ENCODE data around the gene SPCS3. TPM values are rescaled to one million over a fixed set of nuclear protein-coding genes. Genes with fewer than 3 reads are reported as not detected.

SPCS3 gene
- 47.5 TPM for polyA plus RNA-seq (2013, experiment 1 of 2)
- polyA plus RNA-seq (2013, experiment 2 of 2), result 49.2 TPM

DNA sequence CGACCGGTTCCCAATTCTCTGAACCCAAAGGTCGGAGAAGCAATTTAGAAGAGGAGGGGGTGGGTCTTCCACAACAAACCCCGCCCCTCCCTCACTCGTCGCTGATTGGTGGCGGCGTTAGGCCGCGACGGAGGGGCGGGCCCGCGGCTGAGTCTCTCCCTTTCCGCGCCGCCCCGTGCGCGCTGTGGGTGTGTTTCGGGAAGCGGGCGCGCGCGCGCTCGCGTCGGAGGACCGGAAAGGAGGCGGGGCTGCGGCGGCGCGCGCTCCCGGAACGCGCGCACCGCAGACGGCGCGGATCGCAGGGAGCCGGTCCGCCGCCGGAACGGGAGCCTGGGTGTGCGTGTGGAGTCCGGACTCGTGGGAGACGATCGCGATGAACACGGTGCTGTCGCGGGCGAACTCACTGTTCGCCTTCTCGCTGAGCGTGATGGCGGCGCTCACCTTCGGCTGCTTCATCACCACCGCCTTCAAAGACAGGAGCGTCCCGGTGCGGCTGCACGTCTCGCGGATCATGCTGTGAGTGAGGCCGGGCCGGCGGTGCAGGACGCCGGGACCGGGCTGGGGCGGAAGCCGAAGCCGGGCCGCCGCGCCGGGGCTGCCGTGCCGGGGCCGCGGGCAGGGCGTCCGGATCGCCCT, at the start of gene SPCS3:
SPCS3 (plus strand) TSS at position 263 of the 636 bp plus-strand sequence; CDS start at position 374, 111 bp downstream.
- Histone ChIP-seq H2BK5ac (ENCODE audit: low read length) (peak within 1 kb of the TSS; percentile 95), H3K27me3 (ENCODE audit: control insufficient read depth in 3 of 3, insufficient read depth in 3 of 3, low read depth in 1 of 3, low read length in 3 of 3) (no peaks in the 10 kb centered on the region), H3K9ac (ENCODE audit: low read depth, low read length, poor library complexity) (peak within 1 kb of the TSS; percentile 100), H3K4me1 (ENCODE audit: control insufficient read depth in 2 of 2, insufficient read depth in 1 of 2, low read depth in 1 of 2, low read length in 2 of 2) (peaks cover 0 to 18% of the 10 kb centered on the region in 2 donors), H3K14ac (ENCODE audit: low read length) (peak within 1 kb of the TSS; percentile 97), H2AK5ac (ENCODE audit: low read depth, low read length) (no peak within 1 kb of the TSS), H3K4me2 (ENCODE audit: insufficient read depth, low read length, poor library complexity, severe bottlenecking) (peak within 1 kb of the TSS; percentile 65), H3K4me3 (ENCODE audit: low read length in 2 of 2) (peak within 1 kb of the TSS; percentile 97 to 99), H2BK15ac (ENCODE audit: low read length) (peak within 1 kb of the TSS; percentile 95), H2BK12ac (ENCODE audit: low read length) (no peak within 1 kb of the TSS), H3K18ac (ENCODE audit: low read length) (peak within 1 kb of the TSS; percentile 99), H3K9me3 (replicated peaks in 1 of 2; ENCODE audit: control insufficient read depth in 2 of 2, insufficient read depth in 1 of 2, low read depth in 1 of 2, low read length in 2 of 2) (no peaks in the 10 kb centered on the region), H3K23ac (ENCODE audit: low read depth, low read length, poor library complexity) (peak within 1 kb of the TSS; percentile 100), H3K4ac (ENCODE audit: low read length) (no peak within 1 kb of the TSS), H3K36me3 (replicated peaks in 1 of 2; ENCODE audit: control insufficient read depth in 2 of 2, insufficient read depth in 2 of 2, low read length in 2 of 2) (peaks cover 0 to 7% of the 10 kb centered on the region in 2 donors), H2BK120ac (ENCODE audit: low read depth, low read length) (no peak within 1 kb of the TSS), H3K27ac (replicated peaks; ENCODE audit: low read length) (peak within 1 kb of the TSS; percentile 89), H4K91ac (ENCODE audit: low read depth, low read length, poor library complexity) (no peak within 1 kb of the TSS), H2AFZ (ENCODE audit: low read length) (peak within 1 kb of the TSS; percentile 94), H4K8ac (ENCODE audit: low read depth, low read length) (no peak within 1 kb of the TSS), H3K79me1 (ENCODE audit: low read depth, low read length) (peaks cover 3% of the 10 kb centered on the region)
- no CpG with 5 or more reads among the region's 94 CpGs for WGBS, 2 donors (ENCODE audit: extremely low coverage in 2 of 2, insufficient read length in 2 of 2, insufficient replicate concordance in 1 of 2)
- peak; percentile 93 for DNase-seq (ENCODE audit: low spot score)

DNA sequence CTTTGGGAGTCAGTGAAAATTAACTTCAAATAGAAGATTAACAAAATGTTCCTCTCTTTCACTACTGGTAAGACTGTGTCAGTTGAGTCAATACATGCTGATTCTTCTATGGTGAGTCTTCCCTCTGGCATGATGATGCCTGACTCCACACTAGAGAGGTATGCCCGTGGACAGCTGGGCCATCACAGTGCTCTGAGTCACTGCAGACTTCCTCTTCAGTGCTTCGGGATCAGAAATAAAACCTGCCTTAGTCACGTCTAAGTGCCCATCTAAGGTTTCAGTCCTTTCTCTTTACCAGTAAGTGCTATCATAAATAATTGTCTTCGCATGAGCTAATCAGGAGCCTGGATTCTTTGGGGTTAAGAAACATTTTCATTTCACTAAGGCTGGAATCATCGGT, 49.1 kb upstream of the SPCS3 start:
- Histone ChIP-seq H3K9ac (ENCODE audit: low read depth, low read length, poor library complexity) (no peak overlapping the region), H2AK5ac (ENCODE audit: low read depth, low read length) (no peak overlapping the region), H2BK12ac (ENCODE audit: low read length) (no peak overlapping the region), H3K27ac (replicated peaks; ENCODE audit: low read length) (no peak overlapping the region), H2BK15ac (ENCODE audit: low read length) (no peak overlapping the region), H3K9me3 (replicated peaks in 1 of 2; ENCODE audit: control insufficient read depth in 2 of 2, insufficient read depth in 1 of 2, low read depth in 1 of 2, low read length in 2 of 2) (no peaks in the 10 kb centered on the region), H4K8ac (ENCODE audit: low read depth, low read length) (no peak overlapping the region), H4K91ac (ENCODE audit: low read depth, low read length, poor library complexity) (no peak overlapping the region), H3K23ac (ENCODE audit: low read depth, low read length, poor library complexity) (no peak overlapping the region), H3K4ac (ENCODE audit: low read length) (no peak overlapping the region), H3K4me1 (ENCODE audit: control insufficient read depth in 2 of 2, insufficient read depth in 1 of 2, low read depth in 1 of 2, low read length in 2 of 2) (no peaks in the 10 kb centered on the region), H3K4me3 (ENCODE audit: low read length in 2 of 2) (no peak overlapping the region), H2BK120ac (ENCODE audit: low read depth, low read length) (no peak overlapping the region), H3K27me3 (ENCODE audit: control insufficient read depth in 3 of 3, insufficient read depth in 3 of 3, low read depth in 1 of 3, low read length in 3 of 3) (no peaks in the 10 kb centered on the region), H2AFZ (ENCODE audit: low read length) (peak overlapping the region; percentile 70), H3K36me3 (replicated peaks in 1 of 2; ENCODE audit: control insufficient read depth in 2 of 2, insufficient read depth in 2 of 2, low read length in 2 of 2) (no peaks in the 10 kb centered on the region), H3K14ac (ENCODE audit: low read length) (no peak overlapping the region), H3K4me2 (ENCODE audit: insufficient read depth, low read length, poor library complexity, severe bottlenecking) (no peak overlapping the region), H2BK5ac (ENCODE audit: low read length) (no peak overlapping the region), H3K18ac (ENCODE audit: low read length) (no peak overlapping the region), H3K79me1 (ENCODE audit: low read depth, low read length) (no peaks in the 10 kb centered on the region)
- WGBS, 2 donors (ENCODE audit: extremely low coverage in 2 of 2, insufficient read length in 2 of 2, insufficient replicate concordance in 1 of 2), result no CpG with 5 or more reads among the region's 5 CpGs
- DNase-seq (ENCODE audit: low spot score), result no peak

GRCh38 chr4:176271749-176272148, 48.0 kb upstream of the SPCS3 start:
- Histone ChIP-seq H3K18ac (ENCODE audit: low read length) (no peak overlapping the region), H3K9me3 (replicated peaks in 1 of 2; ENCODE audit: control insufficient read depth in 2 of 2, insufficient read depth in 1 of 2, low read depth in 1 of 2, low read length in 2 of 2) (no peaks in the 10 kb centered on the region), H3K4ac (ENCODE audit: low read length) (no peak overlapping the region), H4K91ac (ENCODE audit: low read depth, low read length, poor library complexity) (no peak overlapping the region), H3K23ac (ENCODE audit: low read depth, low read length, poor library complexity) (no peak overlapping the region), H3K9ac (ENCODE audit: low read depth, low read length, poor library complexity) (no peak overlapping the region), H3K27me3 (ENCODE audit: control insufficient read depth in 3 of 3, insufficient read depth in 3 of 3, low read depth in 1 of 3, low read length in 3 of 3) (no peaks in the 10 kb centered on the region), H2AK5ac (ENCODE audit: low read depth, low read length) (no peak overlapping the region), H3K4me2 (ENCODE audit: insufficient read depth, low read length, poor library complexity, severe bottlenecking) (no peak overlapping the region), H2BK120ac (ENCODE audit: low read depth, low read length) (no peak overlapping the region), H2AFZ (ENCODE audit: low read length) (no peak overlapping the region), H2BK15ac (ENCODE audit: low read length) (no peak overlapping the region), H4K8ac (ENCODE audit: low read depth, low read length) (no peak overlapping the region), H2BK12ac (ENCODE audit: low read length) (no peak overlapping the region), H3K4me3 (ENCODE audit: low read length in 2 of 2) (no peak overlapping the region), H2BK5ac (ENCODE audit: low read length) (no peak overlapping the region), H3K27ac (replicated peaks; ENCODE audit: low read length) (no peak overlapping the region), H3K14ac (ENCODE audit: low read length) (no peak overlapping the region), H3K36me3 (replicated peaks in 1 of 2; ENCODE audit: control insufficient read depth in 2 of 2, insufficient read depth in 2 of 2, low read length in 2 of 2) (no peaks in the 10 kb centered on the region), H3K4me1 (ENCODE audit: control insufficient read depth in 2 of 2, insufficient read depth in 1 of 2, low read depth in 1 of 2, low read length in 2 of 2) (no peaks in the 10 kb centered on the region), H3K79me1 (ENCODE audit: low read depth, low read length) (no peaks in the 10 kb centered on the region)
- no CpG with 5 or more reads among the region's 3 CpGs for WGBS, 2 donors (ENCODE audit: extremely low coverage in 2 of 2, insufficient read length in 2 of 2, insufficient replicate concordance in 1 of 2)
- DNase-seq (ENCODE audit: low spot score), result no peak

DNA sequence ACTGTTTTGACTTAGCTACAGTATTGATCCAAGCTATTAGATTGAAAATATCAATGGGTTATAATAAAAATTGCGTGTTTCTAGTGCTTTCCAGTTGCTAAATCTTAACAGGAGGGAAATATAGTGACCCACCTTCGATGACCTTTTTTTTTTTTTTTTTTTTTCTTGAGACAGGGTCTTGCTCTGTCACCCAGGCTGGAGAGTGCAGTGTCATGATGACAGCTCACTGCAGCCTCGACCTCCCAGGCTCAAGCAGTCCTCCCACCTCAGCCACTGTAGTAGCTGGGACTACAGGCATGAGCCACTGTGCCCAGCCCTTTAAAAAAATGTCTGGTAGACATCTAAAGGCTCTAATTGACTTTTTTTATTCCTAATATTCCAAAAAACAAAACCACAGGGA, 47.0 kb upstream of the SPCS3 start:
- Histone ChIP-seq H3K18ac (ENCODE audit: low read length) (no peak overlapping the region), H3K79me1 (ENCODE audit: low read depth, low read length) (no peaks in the 10 kb centered on the region), H4K91ac (ENCODE audit: low read depth, low read length, poor library complexity) (no peak overlapping the region), H3K4me1 (ENCODE audit: control insufficient read depth in 2 of 2, insufficient read depth in 1 of 2, low read depth in 1 of 2, low read length in 2 of 2) (no peaks in the 10 kb centered on the region), H3K36me3 (replicated peaks in 1 of 2; ENCODE audit: control insufficient read depth in 2 of 2, insufficient read depth in 2 of 2, low read length in 2 of 2) (no peaks in the 10 kb centered on the region), H3K9me3 (replicated peaks in 1 of 2; ENCODE audit: control insufficient read depth in 2 of 2, insufficient read depth in 1 of 2, low read depth in 1 of 2, low read length in 2 of 2) (no peaks in the 10 kb centered on the region), H3K4ac (ENCODE audit: low read length) (no peak overlapping the region), H2BK120ac (ENCODE audit: low read depth, low read length) (no peak overlapping the region), H3K27me3 (ENCODE audit: control insufficient read depth in 3 of 3, insufficient read depth in 3 of 3, low read depth in 1 of 3, low read length in 3 of 3) (no peaks in the 10 kb centered on the region), H2BK5ac (ENCODE audit: low read length) (no peak overlapping the region), H2BK15ac (ENCODE audit: low read length) (no peak overlapping the region), H3K14ac (ENCODE audit: low read length) (no peak overlapping the region), H3K4me3 (ENCODE audit: low read length in 2 of 2) (no peak overlapping the region), H2BK12ac (ENCODE audit: low read length) (no peak overlapping the region), H3K23ac (ENCODE audit: low read depth, low read length, poor library complexity) (no peak overlapping the region), H4K8ac (ENCODE audit: low read depth, low read length) (no peak overlapping the region), H3K4me2 (ENCODE audit: insufficient read depth, low read length, poor library complexity, severe bottlenecking) (no peak overlapping the region), H2AK5ac (ENCODE audit: low read depth, low read length) (no peak overlapping the region), H3K9ac (ENCODE audit: low read depth, low read length, poor library complexity) (no peak overlapping the region), H2AFZ (ENCODE audit: low read length) (no peak overlapping the region), H3K27ac (replicated peaks; ENCODE audit: low read length) (no peak overlapping the region)
- no CpG with 5 or more reads among the region's 3 CpGs for WGBS, 2 donors (ENCODE audit: extremely low coverage in 2 of 2, insufficient read length in 2 of 2, insufficient replicate concordance in 1 of 2)
- DNase-seq (ENCODE audit: low spot score), result no peak
